ENCODE data around the gene TTC8.

DNA sequence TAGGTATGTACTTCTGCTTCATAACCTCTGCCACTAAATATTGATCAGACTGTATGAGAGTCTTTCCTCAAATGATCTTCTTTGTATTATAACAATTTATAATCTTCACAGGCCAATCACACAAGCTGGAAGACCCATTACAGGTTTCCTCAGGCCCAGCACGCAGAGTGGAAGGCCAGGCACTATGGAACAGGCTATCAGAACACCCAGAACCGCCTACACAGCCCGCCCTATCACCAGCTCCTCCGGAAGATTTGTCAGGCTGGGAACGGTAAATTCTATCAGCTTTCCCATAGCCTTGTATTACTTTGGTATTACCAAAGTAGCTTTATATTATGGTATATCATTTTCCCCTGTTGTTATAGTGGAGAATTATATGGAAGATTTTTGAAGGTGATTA lies 16.5 kb downstream of the TTC8 start:
- TF ChIP-seq, protein P1, sequence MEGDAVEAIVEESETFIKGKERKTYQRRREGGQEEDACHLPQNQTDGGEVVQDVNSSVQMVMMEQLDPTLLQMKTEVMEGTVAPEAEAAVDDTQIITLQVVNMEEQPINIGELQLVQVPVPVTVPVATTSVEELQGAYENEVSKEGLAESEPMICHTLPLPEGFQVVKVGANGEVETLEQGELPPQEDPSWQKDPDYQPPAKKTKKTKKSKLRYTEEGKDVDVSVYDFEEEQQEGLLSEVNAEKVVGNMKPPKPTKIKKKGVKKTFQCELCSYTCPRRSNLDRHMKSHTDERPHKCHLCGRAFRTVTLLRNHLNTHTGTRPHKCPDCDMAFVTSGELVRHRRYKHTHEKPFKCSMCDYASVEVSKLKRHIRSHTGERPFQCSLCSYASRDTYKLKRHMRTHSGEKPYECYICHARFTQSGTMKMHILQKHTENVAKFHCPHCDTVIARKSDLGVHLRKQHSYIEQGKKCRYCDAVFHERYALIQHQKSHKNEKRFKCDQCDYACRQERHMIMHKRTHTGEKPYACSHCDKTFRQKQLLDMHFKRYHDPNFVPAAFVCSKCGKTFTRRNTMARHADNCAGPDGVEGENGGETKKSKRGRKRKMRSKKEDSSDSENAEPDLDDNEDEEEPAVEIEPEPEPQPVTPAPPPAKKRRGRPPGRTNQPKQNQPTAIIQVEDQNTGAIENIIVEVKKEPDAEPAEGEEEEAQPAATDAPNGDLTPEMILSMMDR (conservative IDR thresholded peaks at IDR 0.05): no peak
- TF ChIP-seq ZFX (IDR thresholded peaks at IDR 0.05): no peak

Measured in C4-2B (cell line).